ENCODE measurements around the gene NIN.

The NIN gene

DNA sequence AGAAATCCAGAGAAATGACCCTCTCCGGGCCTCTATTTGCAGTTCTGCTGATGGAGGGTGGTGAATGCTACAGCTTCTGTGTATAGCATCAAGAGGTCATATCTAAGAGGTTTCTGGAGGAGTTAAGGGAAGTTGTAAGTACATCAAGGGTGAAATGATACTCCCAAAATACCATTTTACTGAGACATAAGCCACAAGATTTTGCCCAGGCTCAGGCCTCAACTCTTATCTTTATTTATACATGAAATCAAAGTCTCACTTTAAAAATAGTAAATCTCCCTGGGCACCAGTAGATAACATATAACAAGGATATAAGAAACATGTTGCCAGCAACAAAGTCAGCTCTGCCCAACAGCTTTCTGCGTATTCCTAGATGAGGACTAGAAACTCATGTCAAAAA, 40.4 kb downstream of the NIN start:
- ATAC-seq (no peak), DNase-seq (no peak)

GRCh38 chr14:50786751-50787464, 44.1 kb downstream of the NIN start:
- no peak for DNase-seq
- ATAC-seq: peak; percentile 74

GRCh38 chr14:50785457-50786063, 45.4 kb downstream of the NIN start:
- no peak for ATAC-seq
- no peak for DNase-seq

DNA sequence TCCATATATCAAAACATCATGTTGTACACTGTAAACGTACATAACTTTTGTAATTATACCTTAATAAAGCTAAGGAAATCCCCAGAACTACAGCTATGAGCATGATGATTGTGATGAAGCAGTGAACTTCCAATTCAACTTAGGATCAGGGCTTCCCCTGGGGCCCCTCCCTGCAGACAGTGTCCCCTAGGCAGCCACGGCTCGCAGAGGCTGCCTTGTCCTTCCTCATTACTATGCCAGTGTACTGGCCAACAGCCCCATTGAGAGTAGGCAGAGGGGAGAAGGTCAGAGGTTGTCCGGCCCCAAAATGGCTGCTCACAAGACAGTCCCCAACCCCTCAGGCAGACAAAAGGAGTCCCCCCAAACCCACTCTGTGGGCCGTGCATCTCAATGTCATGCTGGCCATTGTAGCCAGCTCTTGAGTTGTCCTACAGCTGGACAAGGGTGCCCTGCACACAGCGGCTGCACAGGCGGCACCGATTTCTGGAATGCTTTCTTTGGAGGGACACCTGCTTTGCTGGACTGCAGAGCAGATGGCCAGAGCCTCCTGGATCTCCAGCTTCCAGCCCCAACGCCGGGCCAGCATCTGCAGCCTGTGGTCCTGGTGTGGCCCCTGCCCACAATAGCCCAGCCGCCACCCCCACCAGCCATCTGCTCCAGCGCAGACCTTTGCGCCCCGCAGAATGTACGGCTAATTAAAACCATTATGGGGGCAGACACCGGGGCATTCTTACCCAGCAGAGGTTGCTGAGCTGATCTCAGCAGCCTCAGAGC, 46.1 kb downstream of the NIN start:
- ATAC-seq (peak; percentile 43), DNase-seq (peak; percentile 24)

- DNase-seq (no peak), ATAC-seq (no peak)
Measured at GRCh38 chr14:50783563-50783962, 47.4 kb downstream of the NIN start.

DNA sequence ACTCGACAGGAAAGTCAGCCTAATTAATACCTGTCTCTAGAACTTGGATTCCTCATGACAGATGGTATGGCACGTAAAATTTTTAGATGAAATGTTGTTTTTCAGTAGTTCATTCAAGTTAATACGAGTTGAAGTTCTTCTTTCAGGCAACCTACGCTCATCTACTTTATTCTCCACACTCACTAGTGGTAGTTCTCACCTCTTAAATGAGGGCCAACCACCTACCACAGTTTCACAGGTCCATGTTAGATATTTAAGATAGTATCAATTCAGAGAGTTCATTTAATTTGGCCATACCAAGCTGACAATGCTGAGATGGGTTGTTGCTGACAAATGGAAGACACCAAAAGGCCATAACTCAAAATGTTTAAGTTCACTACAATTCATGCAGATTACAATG, 50.6 kb downstream of the NIN start:
- ATAC-seq (no peak), DNase-seq (no peak)

DNA sequence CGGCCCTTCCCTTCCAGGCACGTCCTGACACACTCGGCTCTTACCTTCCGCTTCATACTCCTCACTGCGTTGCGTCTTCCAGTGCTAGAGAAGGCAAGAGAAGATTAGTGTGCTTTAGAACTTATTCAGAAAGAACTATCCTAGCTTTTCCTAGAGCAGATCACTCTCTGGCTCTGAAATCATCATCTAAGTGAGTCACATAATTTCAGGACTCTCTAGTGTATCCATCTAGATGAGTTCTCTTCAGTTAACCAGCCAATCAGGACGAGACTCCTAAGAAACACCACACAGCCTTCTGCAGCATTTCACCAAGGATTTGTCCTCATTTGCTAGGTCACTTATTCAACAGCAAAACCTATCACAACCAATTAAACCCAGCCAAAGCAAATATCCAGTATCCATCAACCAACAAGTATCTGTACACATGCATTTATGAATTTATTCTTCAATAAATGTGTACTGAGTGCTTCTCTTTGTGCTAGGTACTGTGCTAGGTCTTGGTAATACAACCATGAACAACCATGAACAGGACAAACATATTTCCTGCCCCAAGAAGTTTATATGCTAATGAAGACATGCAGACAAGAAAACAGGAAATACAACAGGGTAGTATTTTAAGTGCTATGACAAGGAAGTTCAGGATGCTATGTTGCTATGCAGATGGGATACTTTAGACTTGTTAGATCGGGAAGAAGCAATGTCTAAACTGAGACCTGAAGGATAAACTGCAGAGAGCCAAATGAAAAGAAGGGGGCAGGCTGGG, 52.1 kb downstream of the NIN start:
- no peak for DNase-seq
- no peak for ATAC-seq

DNA sequence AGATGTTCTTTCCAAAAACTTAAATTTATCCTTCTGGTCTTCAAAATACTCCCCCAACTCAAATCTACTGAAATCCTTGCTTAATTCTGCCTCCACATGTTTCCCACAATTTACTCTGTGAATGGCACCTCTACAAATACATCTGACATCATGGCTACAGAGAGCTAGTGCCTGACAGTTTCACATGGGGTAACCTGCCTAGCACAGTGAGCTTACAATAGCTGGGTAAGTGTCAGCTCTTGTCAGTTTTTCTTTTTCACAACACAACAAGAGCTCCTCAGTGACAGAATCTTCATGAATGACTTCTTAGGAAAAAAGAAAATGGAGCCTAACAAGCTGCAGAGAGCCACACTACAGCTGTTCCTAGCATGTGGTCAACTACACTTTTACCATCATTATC, 54.4 kb downstream of the NIN start:
- ATAC-seq (no peak), DNase-seq (no peak)

DNA sequence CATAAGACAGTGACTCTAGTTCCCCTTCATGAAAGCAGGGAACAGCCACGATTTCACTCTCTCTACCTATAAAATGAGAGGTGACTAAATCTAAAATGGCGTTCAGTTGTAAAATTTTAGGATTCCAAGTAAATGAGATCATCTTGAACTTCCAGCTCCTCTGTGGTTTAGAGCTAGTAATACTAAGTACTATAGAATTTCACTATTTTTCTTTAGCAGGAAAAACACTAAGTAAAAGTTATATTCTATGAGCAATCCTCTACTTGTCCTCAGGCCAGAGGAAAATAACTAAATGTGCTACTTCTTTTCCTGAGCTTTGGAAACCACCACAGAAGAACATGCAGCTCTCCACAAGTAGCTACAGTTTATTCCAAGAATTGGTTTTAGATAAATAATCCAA, 55.6 kb downstream of the NIN start:
- DNase-seq: no peak
- ATAC-seq: no peak

GRCh38 chr14:50774542-50775267, 56.3 kb downstream of the NIN start:
- DNase-seq (no peak), ATAC-seq (no peak)

GRCh38 chr14:50773632-50774541, 57.1 kb downstream of the NIN start:
- DNase-seq (peak; percentile 49), ATAC-seq (no peak)

- ATAC-seq (no peak), DNase-seq (no peak)
Measured at GRCh38 chr14:50772412-50772811, 58.5 kb downstream of the NIN start.

DNA sequence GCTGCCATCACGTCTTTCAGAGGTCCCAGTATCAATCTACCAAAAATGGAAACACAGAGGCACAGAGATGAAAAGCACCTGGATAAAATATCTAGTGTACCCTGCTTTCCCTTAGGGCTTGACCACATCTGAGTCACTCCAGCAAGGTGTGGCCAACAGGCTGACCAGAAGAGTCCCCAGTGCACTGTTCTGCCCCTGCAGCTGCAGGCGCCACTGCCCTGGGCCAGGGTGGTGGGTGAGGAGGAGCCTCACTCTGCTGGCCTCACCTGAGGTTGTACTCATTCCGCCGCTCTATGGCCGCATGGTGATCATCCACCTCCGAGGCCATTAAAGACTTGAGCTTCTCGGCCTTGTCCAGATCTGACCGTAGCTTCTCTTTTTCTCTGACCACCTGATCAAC, 60.4 kb downstream of the NIN start:
- ATAC-seq: no peak
- no peak for DNase-seq

- no peak for DNase-seq
- no peak for ATAC-seq
Measured at GRCh38 chr14:50769863-50770500, 61.0 kb downstream of the NIN start.

- DNase-seq: no peak
- no peak for ATAC-seq
Measured at GRCh38 chr14:50768680-50769079, 62.3 kb downstream of the NIN start.

DNA sequence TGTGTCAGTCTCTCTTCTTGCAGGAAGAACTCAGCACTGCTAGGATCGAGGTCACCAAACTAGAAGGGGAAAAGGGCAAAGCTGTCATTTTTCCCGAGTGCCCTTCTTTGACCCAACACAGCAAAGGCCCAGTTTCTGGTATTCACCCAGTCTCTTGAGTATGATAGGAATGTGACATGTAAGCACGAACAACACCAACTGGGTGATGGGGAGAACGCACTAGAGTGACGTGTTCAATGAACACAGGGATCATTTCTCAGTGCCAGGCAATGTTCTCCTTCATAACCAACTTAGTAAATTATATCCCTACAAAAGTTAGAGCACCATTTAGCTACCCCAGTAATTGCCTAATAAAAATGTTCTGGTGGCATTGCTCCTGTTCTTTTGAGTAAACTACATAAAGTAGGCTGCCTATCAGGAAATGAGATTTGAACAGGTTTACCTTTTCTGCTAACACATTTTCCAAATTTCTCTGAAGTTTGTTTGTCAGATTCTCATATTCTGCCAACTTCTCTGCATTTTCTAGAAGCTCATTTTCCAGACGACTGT, 64.5 kb downstream of the NIN start:
- ATAC-seq (no peak), DNase-seq (no peak)

DNA sequence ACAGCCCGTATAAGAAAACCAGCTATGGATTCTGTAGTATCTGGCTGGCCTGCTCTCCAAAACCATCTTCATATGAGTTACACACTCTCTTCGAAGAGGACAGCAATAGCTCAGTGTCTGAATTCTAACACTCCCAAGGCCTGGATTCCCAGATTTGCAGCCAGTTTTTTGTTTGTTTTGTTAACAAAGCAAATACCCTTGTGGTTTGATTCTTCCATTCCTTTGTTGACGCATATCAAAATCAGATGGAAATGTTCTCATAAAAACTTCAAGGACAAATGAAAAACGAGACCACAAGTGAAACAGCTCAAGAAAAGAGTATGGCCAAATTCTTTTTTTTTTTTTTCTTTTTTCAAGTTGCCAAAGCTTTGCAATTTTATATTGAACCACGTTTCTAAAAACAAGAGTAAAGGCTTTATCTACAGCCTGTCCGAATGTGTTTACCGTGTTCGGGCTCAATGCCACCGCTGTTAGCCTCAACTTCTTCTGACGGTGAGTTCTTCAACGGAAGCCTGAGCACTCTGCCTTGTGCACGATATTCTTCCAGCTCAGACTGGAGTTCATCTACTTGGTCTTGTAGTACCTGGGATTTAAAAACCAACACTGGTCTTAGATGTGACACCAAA, 67.5 kb downstream of the NIN start:
- ATAC-seq: no peak
- DNase-seq: no peak

GRCh38 chr14:50762931-50763300, 68.0 kb downstream of the NIN start:
- ATAC-seq: no peak

More at GRCh38 chr14:50762931-50763300, 68.0 kb downstream of the NIN start:
- DNase-seq: no peak

Measured in stimulated activated naive CD8-positive, alpha-beta T cell treated with anti-CD3 and anti-CD28 coated beads, Interleukin-15, Interleukin-2, amounts not matched to agents 100 U/mL and 50 U/mL, for 24 hours (primary cell).